HG03060 (cell line): ENCODE results near the gene DENND2A.
"Not testable (repeated sequence)": the region's sequence is repeated elsewhere in the genome, so short reads cannot be mapped to it uniquely, and the experiment has no call there.

Experiments used
- ATAC-seq: cut with Tn5 transposase; IDR thresholded peaks from one replicate; pipeline ENCODE4 v1.9.1; 2021; ENCODE audit warnings: low read depth, moderate number of reproducible peaks; ENCODE audit not compliant: unreplicated experiment

Gene DENND2A

DNA sequence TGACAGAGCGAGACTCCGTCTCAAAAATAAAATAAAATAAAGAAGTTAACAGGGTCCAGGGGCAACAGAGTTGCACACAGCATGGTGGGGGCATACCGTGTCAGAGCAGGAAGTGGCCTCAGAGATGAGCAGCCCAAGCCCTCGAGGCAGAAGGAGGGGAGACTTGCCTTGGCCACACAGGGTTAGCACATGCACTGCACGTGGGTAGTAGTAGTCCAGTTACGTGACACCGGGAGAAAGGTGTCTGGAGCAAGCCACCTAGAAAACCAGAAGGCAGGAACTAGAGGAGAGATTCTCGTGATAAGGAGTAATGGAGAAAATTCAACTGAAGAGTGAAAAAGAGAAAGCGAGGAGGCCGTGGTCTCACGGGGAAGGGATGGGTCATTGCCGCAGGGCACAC lies 9.8 kb upstream of the DENND2A start:
- no peak for ATAC-seq

DNA sequence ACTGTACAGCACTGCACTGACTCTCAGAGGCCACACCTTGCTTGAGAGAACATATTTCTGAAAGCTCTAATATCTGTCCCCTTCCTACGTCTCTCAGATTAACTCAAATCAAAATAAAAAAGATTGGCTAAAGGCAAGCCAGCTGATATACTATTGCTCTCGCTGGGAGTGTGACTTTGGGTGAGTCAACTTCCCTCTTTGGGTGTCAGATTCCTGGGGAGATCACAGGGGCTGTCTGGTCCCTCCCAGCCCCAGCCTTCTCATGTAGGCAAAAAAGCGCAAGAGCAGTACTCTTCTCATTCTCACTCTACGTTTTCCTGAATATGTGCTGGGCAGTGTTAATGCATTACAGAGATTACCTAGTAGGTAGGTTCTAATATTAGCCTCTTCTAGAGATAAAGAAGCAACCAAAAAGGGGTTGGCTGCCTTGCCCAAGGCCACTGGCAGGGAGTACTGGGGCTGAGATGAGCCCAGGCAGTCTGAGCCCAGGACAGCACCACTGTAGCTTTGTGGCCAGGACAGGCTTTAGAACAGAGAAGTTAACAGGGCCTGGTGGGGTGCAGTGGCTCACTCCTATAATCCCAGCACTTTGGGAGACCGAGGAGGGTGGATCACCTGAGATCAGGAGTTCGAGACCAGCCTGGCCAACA lies 9.1 kb upstream of the DENND2A start:
- no peak for ATAC-seq

DNA sequence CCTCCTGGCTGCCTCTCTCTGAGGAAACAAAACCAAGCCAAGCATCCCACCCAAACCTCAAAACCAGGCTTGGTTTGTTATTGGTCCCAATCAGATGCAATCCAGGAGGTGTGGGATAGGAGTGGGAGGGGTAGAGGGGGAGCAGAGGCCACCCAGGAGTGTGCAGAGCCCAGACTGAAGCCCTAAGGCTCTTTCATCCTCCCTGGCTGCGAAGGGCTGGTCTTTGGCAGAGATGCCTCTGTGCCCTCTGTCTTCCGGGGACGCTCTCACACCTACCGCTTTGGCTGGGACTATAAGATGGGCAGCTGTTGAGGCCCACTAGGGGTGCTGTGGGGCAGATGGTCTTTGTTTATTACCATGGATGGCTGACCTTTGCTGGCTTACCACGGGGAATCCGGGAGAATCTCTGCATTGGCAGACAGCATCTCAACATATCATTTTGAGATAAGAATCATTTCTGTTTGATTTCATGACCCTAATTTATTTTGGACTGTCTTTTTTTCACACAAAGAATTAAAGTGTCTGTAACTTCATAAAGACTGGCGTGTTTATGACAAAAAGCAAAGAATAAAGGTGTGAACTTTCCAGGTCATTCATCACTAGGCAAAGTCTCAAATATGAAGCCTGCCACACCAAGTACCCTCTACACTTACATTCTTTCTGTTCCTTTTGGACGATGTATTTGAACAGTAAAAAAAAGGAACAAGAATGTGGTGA lies 6.5 kb upstream of the DENND2A start:
- ATAC-seq: no peak

DNA sequence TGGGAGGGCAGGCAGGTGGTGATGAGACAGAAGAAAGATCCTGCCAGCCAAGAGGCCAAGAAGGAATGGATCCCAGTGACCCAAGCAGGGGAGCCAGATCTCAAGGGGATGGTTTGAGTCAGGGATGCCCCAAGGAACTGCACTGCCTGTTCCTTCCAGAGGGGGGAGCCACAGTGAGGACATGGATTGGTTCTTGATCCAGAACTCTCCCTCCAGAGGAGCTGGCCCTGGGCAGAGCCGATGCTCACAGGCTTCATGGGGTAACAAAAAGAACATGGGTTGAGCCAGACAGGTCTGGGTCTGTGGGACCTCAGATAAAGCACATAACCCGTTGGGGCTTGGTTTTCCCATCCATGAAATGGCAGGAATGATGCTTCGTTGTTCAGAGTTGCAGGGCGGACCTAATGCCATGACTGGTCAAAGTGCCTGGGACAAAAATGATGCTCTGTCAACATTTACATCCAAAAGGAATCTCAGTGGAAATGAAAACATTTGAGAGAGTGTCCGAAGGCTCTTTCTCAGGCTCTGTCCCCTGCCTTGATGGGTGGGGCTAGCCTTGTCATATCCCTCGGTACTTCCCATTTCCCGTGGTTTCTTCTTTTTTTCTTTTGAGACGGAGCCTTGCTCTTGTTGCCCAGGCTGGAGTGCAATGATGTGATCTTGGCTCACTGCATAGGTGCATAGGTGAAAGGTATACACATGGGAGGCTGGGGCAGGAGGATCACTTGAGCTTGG lies 4.7 kb upstream of the DENND2A start:
- ATAC-seq: no peak

DNA sequence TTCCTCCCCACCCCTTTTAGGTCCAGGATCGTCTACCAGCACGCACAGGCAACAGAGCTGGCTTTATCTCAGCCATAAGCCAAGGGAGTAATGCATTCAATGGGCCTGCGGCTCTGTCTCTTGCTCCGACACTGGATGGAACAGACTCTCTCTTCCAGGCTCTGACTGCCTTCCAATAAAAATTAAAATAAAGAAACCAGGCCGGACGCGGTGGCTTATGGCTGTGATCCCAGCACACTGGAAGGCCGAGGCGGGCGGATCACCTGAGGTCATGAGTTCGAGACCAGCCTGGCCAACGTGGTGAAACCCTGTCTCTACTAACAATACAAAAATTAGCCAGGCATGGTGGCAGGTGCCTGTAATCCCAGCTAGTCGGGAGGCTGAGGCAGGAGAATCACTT lies 4.1 kb upstream of the DENND2A start:
- ATAC-seq: not testable (repeated sequence)

DNA sequence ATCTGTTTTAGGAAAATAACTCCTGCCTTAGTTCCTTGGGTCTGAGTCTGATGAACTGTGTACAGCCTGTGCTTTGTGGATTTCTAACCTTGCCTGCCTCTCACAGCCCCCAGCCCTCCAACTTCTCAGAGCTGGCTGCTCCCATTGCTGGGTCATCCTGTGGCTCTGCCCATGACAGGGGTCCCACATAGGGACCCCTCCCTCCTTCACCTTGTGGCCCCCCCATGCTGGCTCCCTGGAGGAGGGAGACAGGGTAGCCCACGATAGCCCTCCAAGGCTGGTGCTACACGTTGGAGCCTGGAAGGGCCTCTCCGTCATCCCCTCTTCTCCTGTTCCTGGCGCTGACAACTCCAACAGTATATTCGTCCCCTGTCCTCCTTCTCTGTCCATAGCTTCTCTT lies 2.8 kb upstream of the DENND2A start:
- ATAC-seq: no peak

DNA sequence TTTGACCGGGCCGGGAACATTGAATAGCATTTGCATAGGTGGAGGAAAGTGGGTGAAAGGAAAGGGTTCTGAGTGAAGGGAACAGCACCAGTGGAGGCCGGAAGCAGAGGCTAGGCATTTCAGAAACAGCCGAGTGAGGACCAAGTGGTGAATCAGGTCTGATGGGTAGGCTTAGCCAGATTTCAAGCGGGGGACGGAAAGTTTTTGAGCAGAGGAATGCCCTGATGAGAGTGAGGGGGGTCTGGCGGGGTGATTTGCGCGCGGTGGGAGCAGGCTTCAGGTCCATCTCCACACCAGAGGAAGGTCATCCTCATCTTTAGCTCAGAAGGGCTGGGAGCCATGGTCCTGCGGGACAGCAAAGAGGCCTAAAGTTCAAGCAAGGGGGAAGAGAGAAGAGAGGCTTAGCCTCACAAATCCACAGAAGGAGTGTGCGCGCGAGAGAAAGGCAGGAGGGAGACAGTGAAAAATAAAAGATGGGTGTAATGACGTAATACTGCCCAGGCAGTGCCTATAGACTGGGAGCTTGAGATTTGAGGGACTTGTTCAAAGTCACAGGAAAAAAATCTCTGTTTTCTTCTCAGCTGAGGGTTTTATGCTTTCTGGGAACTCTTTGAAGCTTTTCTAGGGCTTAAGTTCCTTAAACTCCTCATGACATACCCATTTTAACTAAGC lies 1.0 kb upstream of the DENND2A start:
- ATAC-seq: no peak

DNA sequence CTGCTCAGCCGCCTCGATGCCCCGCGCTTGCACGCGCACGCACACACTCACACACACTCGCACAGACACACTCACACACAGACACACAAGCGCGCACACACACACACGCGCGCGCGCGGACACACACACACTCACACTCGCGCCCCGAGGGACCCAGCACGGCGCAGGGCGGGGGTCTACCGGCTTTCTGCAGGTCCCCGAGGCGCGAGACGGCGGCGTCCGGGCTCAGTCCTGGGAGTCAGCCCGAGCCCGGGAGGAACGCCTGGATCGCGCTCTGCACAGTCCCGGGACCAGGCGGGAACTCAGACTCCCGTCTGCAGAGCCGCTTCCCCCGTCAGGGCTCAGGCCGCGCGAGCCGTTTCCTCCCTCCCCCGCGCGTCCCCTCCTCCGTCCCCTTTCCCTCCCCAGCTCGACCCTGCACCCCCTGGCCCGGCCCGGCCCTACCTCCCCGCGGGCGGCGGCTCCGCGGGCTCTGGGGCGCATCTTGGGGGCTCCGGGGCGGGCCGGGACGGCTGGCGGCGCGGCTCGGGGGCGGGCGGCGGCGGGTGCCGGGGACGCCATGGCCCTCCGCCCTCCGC lies 464 bp downstream of the DENND2A start:
- no peak for ATAC-seq

DNA sequence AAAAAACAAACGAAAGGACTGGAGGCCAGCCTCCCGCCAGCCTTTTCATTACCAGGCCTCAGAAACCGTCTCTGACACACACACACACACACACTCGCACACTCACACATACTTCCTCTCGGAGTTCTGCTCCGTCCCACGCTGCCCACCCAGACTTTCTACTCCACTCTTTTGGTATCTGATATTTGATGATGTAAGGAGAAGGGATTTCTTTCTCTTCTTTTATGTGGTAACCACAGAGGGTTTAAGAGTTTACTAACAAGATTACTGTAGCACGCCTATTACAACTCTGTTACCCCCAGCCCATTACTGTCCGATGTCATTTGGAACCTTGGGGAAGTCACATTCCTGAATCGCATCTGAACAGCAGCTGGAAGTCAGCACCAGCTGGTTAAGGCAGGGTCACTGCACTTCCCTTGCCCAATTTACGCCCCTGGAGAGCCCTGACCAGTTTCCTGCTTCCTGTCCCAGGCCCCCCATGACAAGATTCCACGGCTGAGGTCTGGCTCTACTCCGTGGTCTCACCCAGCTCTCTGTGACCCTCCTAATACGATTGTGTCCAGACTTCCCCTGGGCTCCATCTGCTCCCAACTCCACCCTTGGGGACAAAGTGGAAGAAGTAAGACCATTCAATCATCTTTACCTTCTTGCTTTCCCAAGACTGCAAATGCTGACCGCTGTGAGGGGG lies 1.1 kb downstream of the DENND2A start:
- ATAC-seq: no peak

DNA sequence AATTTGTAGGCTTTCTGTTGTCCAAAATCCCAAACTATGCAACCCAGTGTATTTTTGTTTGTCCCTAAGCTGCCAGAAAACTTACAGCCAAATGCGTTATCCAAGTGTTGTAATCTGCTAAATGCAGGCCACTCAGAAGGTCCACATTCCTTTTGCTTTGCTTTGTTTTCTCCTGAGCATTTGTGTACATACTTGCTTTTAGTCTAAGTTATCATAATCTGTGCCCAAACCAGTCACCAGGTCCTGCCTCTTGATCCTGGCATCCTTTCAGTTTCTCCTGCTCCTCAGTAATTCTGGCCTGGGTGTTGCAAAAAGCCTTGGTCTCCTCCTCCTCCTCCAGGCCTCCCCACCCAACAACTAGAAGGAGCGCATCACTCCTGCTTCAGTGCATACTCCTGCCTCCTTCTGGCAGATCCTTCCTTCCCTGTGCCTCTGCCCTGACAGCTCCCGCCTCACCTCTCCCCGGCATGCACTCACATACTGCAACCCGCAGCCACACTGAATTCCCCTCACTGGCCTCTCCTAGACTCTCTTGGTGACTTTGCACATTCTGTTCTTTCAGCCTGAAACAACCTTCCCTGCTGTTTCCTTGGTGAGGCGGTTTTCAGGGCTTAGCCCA lies 2.3 kb downstream of the DENND2A start:
- no peak for ATAC-seq

DNA sequence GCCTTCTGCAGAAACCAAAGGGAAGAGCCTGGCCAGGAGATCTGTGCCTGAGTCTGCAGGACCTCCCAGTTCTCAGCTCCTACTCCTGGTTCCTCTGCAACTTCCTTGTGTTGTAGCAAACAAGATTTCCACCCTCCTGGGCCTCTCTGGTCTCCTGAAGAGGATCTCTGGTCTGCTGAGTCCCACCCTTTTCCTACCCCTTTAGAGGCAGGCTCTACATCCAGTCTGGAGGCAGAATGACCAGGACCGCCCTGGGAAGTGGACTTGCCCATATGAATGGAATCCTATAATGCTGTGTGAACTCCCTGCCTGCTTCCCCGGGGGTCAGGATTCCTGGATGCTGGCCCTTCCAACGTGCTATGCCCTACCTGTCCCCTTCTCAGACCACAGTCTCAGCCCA lies 3.2 kb downstream of the DENND2A start:
- ATAC-seq: no peak

DNA sequence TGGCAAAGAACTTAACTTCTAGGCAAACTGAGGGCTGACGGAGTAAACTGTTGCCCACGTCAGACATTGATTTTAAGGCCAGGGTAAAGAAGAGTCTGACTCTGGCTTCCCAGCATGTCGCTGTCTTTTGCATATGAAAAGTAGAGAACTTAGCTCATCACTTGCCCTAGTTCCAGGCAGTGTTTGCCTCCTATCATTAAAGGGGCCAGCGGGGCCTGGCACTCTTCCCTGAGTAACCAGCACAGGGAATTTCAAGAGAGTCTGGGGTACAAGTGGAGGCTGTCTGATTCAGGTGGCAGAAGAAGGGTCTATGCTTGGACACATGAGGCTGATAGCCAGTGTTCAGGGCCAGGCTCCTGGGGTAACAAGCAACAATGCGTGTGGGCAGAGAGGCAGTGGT lies 4.8 kb downstream of the DENND2A start:
- ATAC-seq: no peak

DNA sequence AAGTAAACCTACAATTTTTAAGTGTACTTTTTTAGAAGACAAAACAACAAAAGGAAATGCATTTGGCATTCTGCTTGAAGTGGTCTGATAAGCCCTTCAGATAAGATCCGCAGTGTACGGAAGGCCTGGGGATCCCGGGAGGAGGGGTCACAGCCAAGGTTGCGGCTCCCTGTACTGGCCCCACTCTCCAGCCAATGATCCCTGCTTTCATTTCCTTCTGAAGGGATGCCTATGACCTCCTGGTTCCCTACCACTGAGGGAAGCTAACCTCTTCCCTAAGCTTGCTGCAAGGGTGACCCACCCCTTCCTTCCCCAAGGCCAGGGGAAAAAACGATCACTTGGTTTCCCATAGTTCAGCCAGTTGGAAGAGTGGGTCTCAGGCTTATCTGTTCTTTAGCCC lies 5.3 kb downstream of the DENND2A start:
- no peak for ATAC-seq

DNA sequence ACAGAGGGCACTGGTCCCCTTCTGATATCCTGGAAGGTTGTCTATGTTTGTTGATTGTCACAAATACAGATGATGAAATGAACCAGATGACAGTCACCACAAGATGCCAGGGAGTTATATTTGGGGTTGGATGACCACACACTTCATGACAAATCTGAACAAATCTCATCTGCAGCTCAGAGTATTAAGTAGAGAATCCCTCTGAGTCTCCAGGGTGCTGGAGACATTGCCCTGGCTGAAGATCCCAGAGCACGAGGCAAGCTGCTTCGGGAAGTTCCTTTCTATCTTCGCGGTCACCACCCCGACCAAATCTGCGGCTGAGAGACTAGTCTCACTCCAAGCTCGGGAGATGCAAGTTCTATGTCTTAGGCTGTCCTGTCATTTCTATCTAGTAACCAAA lies 9.0 kb downstream of the DENND2A start:
- no peak for ATAC-seq

DNA sequence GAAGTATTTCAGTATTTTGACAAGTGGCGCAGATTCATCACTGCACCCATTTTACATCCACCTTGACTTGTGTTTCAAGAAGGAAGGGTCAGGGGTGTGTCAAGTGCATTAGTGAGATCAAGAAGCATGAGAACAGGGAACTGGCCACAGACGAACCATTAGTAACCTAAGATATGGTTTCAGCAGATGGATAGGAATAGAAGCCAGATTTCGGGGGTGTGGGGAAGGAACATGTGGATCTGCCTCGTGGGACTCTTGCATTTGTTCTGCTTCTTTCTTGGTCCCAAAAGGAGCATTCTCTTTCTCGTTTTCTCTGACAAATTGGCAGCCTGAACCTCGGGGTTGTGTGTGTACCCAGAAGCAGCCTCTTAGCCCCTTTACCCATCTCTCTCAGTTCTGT lies 9.6 kb downstream of the DENND2A start:
- ATAC-seq: no peak

DNA sequence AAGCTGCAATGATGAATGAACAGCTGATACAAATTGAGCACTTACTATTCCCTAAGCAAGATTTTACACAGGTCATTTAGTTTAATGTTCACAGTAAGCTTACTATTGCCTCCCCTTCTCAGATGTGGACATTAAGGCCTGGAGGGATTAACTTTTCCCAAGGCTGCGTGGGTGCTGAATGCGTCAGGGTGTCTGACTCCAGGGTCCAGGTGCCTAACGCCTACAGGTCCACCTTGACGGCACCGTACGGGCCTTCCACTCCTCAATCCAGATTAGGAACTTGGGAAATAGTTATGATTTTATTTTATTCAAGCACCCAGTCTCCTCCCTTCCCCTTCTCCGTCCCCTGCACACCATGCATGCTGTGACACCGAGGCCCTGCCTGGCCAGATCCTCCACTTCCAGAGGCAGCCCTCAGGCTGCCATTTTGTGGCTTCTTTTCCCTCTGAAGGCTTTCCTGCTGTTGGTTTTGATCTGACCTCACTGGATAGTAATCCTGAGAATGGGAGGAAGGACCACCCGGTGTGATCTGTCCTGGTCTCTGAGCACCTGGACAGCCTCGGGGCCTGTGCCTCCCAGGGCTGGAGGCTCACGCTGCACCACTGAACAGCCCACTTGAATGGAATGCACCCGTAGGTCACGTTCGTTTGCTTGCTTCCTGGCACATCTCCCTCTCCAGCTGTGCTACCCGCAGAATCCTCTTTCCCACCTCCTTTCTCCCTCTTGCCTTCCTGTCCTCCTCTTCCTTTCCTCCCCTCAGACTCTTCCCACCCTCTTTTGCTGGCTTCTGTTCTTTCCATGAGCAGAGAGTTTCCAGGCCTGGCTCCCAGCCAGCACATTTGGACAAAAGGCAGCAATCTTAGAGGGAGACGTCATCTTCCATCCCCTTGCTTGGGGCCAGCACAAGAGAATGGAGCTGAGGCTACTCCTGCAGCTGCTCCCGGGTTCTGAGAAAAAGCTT lies 14.4 kb downstream of the DENND2A start:
- no peak for ATAC-seq

DNA sequence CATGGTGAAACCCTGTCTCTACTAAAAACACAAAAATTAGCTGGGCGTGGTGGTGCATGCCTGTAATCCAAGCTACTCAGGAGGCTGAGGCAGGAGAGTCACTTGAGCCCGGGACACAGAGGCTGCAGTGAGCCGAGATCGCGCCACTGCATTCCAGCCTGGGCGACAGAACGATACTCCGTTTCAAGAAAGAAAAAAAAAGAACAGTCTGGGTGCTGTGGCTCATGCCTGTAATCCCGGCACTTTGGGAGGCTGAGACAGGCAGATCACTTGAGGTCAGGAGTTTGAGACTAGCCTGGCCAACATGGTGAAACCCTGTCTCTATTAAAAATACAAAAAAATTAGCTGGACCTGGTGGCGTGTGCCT lies 15.4 kb downstream of the DENND2A start:
- ATAC-seq: not testable (repeated sequence)

DNA sequence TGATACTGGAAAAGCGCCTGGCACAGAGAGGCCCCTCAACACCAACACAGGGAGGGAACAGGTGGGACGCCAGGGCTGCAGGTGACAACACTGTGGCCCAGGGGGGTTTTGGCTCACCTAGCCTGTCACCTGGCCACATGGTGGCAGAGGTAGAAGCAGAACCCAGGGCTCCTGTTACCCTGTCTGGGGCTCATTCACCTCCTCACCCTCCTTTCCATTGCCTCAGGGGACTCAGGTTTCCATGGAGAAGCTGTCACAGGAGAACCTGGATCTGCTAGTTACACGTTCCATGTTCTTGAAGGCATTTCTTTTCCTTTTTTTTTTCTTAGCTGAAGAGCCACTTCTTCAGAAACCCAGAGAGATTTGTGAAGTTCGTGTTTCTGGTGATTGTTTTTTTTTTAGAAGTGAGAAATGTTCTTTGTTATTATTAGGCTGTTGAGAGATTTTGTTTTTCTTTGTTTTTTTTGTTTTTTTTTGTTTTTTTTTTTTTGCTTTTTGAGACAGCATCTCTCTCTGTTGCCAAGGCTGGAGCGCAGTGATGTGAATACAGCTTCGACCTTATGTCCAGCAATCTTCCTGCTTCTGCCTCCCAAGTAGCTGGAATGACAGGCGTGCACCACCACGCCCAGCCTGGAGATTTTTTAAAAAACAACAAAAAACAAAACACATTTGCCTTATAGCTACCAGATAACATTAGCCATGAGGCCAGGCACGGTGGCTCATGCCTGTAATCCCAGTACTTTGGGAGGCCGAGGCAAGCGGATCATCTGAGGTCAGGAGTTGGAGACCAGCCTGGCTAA lies 16.0 kb downstream of the DENND2A start:
- no peak for ATAC-seq
